Measurements from ENCODE around the gene RASEF. TPM values are rescaled to one million over a fixed set of nuclear protein-coding genes. Genes with fewer than 3 reads are reported as not detected.
"Not testable (repeated sequence)": the region's sequence is repeated elsewhere in the genome, so short reads cannot be mapped to it uniquely, and the experiment has no call there.

RASEF gene
- polyA plus RNA-seq, 2 of the 4 experiments (the other 2 are of a cell fraction) = 5.1 to 8.8 TPM

DNA sequence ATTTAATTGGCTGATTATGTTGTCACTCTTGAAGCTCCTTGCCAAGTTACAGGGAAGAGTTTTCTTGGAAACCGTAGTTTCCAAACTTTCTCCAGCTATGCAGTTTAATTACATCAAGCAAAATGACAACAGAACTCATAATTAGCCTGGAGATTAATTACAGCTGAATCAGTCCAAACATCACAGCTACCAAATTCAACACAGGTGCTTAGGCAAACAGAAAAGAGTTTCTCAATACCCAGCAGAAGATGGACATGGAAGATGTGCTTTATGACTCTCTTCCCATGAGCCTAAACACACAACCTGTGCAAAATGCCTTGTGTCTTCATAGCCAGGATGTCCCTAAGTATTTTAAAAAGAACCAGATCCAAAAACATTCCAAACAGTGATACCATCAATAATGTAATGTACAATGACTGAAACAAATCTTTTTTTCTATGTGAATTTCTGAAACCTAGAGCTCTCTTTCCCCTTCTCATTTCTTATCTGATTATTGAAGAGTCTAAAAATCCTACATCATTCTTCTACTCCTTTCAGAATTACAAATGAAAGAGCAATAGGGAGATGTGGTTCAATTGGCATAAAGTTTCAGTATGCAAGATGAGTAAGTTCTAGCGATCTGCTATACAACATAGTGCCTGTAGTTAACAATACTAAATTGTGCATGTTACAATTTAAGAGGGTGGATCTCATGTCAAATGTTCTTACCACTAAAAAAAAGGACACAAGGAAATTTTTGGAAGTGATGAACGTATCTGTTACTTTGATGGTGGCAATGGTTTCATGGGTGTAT lies 124.3 kb downstream of the RASEF start:
- peak overlapping the region; percentile 58 for H3K4me2 ChIP-seq
- 78% methylated on average over 3 of the region's 3 CpGs for WGBS (ENCODE audit: missing lambda C conversion rate)
- H3K4me1 ChIP-seq = peaks cover 46% of the 10 kb centered on the region
- ChIA-PET POLR2A (no interaction called here), CTCF (interaction anchor here (0.9 to 1.0 kb wide), 3 partner anchors 9 to 13 kb away, joined by 3 to 4 read pairs (median 3); no protein-coding TSS in a partner anchor)
- FAIRE-seq (no peak), DNase-seq (ENCODE audit: low read depth in 1 of 2, low spot score in 1 of 2) (peak in 1 of 2 experiments; percentile 16), ATAC-seq (no peak)
- peak overlapping the region; percentile 70 to 90; a peak in 5 of 6 replicates for H3K27ac ChIP-seq
- no peak overlapping the region for H3K4me3 ChIP-seq
- H3K9me3 ChIP-seq = 0 out of 3 replicates have a peak, but pooled peaks cover 8% of the 10 kb centered on the region
- TF ChIP-seq TP53 (CRISPR knock-in tag; IDR thresholded peaks at IDR 0.05) (no peak), EP300 (IDR thresholded peaks at IDR 0.05) (no peak), NFE2L2 (conservative IDR thresholded peaks at IDR 0.05; ENCODE audit: low read length) (no peak), HES2 (IDR thresholded peaks at IDR 0.05) (no peak), HOXB5 (CRISPR knock-in tag; IDR thresholded peaks at IDR 0.05) (no peak), FOXS1 (CRISPR knock-in tag; IDR thresholded peaks at IDR 0.05) (no peak), REST (IDR thresholded peaks at IDR 0.05) (no peak), JUNB (IDR thresholded peaks at IDR 0.05) (no peak), RFX5 (IDR thresholded peaks at IDR 0.05) (no peak), RARB (CRISPR knock-in tag; IDR thresholded peaks at IDR 0.05) (no peak), RCOR1 (IDR thresholded peaks at IDR 0.05; ENCODE audit: low read depth, low read length) (no peak), NR3C1 (IDR thresholded peaks at IDR 0.05) (no peak), ZNF302 (CRISPR knock-in tag; IDR thresholded peaks at IDR 0.05) (no peak), CHD2 (IDR thresholded peaks at IDR 0.05; ENCODE audit: low read length, partially characterized antibody) (no peak), MAFK (IDR thresholded peaks at IDR 0.05; ENCODE audit: partially characterized antibody) (no peak), NPAS2 (CRISPR knock-in tag; IDR thresholded peaks at IDR 0.05; ENCODE audit: borderline replicate concordance) (no peak), HDAC2 (IDR thresholded peaks at IDR 0.05) (no peak)
- TF ChIP-seq, protein P1, sequence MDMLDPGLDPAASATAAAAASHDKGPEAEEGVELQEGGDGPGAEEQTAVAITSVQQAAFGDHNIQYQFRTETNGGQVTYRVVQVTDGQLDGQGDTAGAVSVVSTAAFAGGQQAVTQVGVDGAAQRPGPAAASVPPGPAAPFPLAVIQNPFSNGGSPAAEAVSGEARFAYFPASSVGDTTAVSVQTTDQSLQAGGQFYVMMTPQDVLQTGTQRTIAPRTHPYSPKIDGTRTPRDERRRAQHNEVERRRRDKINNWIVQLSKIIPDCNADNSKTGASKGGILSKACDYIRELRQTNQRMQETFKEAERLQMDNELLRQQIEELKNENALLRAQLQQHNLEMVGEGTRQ (IDR thresholded peaks at IDR 0.05) = no peak

- POLR2A ChIA-PET; CTCF ChIA-PET; H3K4me3 ChIP-seq; DNase-seq (ENCODE audit: low read depth in 1 of 2, low spot score in 1 of 2); FAIRE-seq; H3K9me3 ChIP-seq; ATAC-seq; H3K4me2 ChIP-seq: not testable (repeated sequence)
- WGBS (ENCODE audit: missing lambda C conversion rate) = 91% methylated on average over 7 of the region's 7 CpGs
- Histone ChIP-seq H3K27ac (peak overlapping the region; percentile 70 to 90; a peak in 5 of 6 replicates), H3K4me1 (peaks cover 46% of the 10 kb centered on the region)
Measured at GRCh38 chr9:82936561-82936960, 126.4 kb downstream of the RASEF start.

DNA sequence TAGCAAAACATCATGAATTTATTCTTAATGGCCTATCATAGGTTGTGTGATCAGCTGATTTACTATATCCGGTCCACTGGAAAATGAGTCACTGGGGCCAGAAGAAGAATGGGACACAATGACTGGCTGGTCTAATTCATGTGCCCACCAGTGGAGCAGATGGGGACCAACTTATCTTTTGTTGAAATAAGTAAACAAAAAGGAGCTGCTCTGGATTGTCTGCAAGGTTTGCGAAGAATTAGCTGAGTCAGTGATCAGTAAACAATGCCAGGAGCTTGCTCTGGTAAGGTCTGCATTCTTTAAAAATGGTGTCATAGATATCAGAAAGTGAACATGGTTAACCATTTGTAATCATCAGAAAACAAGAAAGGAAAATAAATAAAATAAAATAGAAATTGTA lies 128.0 kb downstream of the RASEF start:
- DNase-seq (ENCODE audit: low read depth in 1 of 2, low spot score in 1 of 2) (peak; percentile 70 to 96), FAIRE-seq (peak; percentile 99), ATAC-seq (peak; percentile 97 to 99)
- H3K27ac ChIP-seq = peak overlapping the region; percentile 80 to 90
- H3K4me1 ChIP-seq = peaks cover 42% of the 10 kb centered on the region
- H3K9me3 ChIP-seq = 0 out of 3 replicates have a peak, but pooled peaks cover 8% of the 10 kb centered on the region
- 2% methylated on average over 2 of the region's 2 CpGs for WGBS (ENCODE audit: missing lambda C conversion rate)
- CTCF ChIA-PET = interaction anchor here (0.5 to 1.2 kb wide), 4 partner anchors 11 to 824 kb away, joined by 3 read pairs; no protein-coding TSS in a partner anchor
- POLR2A ChIA-PET = interaction anchor here (0.8 to 1.1 kb wide), 2 partner anchors 22 to 113 kb away, joined by 3 read pairs; no protein-coding TSS in a partner anchor
- H3K4me3 ChIP-seq = no peak overlapping the region
- H3K4me2 ChIP-seq = peak overlapping the region; percentile 56
- TF ChIP-seq RNF2 (IDR thresholded peaks at IDR 0.05; ENCODE audit: borderline replicate concordance, low read depth) (no peak), ESRRA (IDR thresholded peaks at IDR 0.05; ENCODE audit: borderline replicate concordance, low read length) (no peak), MAFK (IDR thresholded peaks at IDR 0.05; ENCODE audit: partially characterized antibody) (peak; percentile 100), JUN (IDR thresholded peaks at IDR 0.05) (peak; percentile 88 to 97), TFCP2L1 (CRISPR knock-in tag; IDR thresholded peaks at IDR 0.05) (no peak), EHMT2 (IDR thresholded peaks at IDR 0.05; ENCODE audit: low read depth) (no peak), EP300 (IDR thresholded peaks at IDR 0.05) (peak; percentile 78 to 86; a peak in 2 of 5 replicates), HES2 (IDR thresholded peaks at IDR 0.05) (peak; percentile 74), HOXB5 (CRISPR knock-in tag; IDR thresholded peaks at IDR 0.05) (no peak), BHLHE40 (IDR thresholded peaks at IDR 0.05; ENCODE audit: low read depth, low read length) (no peak)
- TF ChIP-seq, protein P2, sequence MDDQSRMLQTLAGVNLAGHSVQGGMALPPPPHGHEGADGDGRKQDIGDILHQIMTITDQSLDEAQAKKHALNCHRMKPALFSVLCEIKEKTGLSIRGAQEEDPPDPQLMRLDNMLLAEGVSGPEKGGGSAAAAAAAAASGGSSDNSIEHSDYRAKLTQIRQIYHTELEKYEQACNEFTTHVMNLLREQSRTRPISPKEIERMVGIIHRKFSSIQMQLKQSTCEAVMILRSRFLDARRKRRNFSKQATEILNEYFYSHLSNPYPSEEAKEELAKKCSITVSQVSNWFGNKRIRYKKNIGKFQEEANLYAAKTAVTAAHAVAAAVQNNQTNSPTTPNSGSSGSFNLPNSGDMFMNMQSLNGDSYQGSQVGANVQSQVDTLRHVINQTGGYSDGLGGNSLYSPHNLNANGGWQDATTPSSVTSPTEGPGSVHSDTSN (IDR thresholded peaks at IDR 0.05) = peak; percentile 67
- TF ChIP-seq, protein P1 (IDR thresholded peaks at IDR 0.05) = peak; percentile 80
- TF ChIP-seq, protein P3, sequence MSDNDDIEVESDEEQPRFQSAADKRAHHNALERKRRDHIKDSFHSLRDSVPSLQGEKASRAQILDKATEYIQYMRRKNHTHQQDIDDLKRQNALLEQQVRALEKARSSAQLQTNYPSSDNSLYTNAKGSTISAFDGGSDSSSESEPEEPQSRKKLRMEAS (IDR thresholded peaks at IDR 0.05) = peak; percentile 81
